Smooth muscle cell (in vitro differentiated cells): ENCODE results near the gene PPP2R3B. TPM values are rescaled to one million over a fixed set of nuclear protein-coding genes. Genes with fewer than 3 reads are reported as not detected.

Experiments used
- DNase-seq: peaks from one replicate; lab custom pipeline; 2025; ENCODE audit not compliant: unreplicated experiment; lab: John Stamatoyannopoulos, UW
- H2AFZ ChIP-seq: fragments of 200-600 bp; sonication (generic); 2 replicates; pipeline ENCODE4 v1.6.0; 2016; ENCODE audit warnings: antibody characterized with exemption, low read depth, mild to moderate bottlenecking
- H3F3A ChIP-seq: fragments of 200-600 bp; sonication (generic); 2 replicates; pipeline ENCODE4 v1.6.0; 2017; ENCODE audit warnings: antibody characterized with exemption, low read depth
- H3K27ac ChIP-seq: fragments of 200-600 bp; sonication (generic); 2 replicates; pipeline ENCODE4 v1.5.1; 2016; ENCODE audit warnings: low read depth, mild to moderate bottlenecking
- H3K27me3 ChIP-seq: fragments of 200-600 bp; sonication (generic); 2 replicates; pipeline ENCODE4 v1.6.1; 2016; ENCODE audit warnings: low read depth, mild to moderate bottlenecking
- H3K36me3 ChIP-seq: fragments of 200-600 bp; sonication (generic); 2 replicates; pipeline ENCODE4 v1.5.1; 2016; ENCODE audit warnings: low read depth
- H3K4me1 ChIP-seq: fragments of 200-600 bp; sonication (generic); 2 replicates; pipeline ENCODE4 v1.5.1; 2016; ENCODE audit warnings: low read depth
- H3K4me2 ChIP-seq: fragments of 200-600 bp; sonication (generic); 2 replicates; pipeline ENCODE4 v1.6.0; 2016; ENCODE audit warnings: mild to moderate bottlenecking
- H3K4me3 ChIP-seq: fragments of 200-600 bp; sonication (generic); 2 replicates; pipeline ENCODE4 v1.5.1; 2016; ENCODE audit warnings: mild to moderate bottlenecking
- H3K79me2 ChIP-seq: fragments of 200-600 bp; sonication (generic); 2 replicates; pipeline ENCODE4 v1.6.0; 2016; ENCODE audit warnings: low read depth, mild to moderate bottlenecking
- H3K9ac ChIP-seq: fragments of 200-600 bp; sonication (generic); 2 replicates; pipeline ENCODE4 v1.6.0; 2016; ENCODE audit warnings: low read depth
- H3K9me3 ChIP-seq: fragments of 200-600 bp; sonication (generic); replicated peaks from 2 replicates; pipeline ENCODE4 v1.5.1; 2016; ENCODE audit warnings: low read depth
- H4K20me1 ChIP-seq: fragments of 200-600 bp; sonication (generic); 2 replicates; pipeline ENCODE4 v1.6.0; 2016; ENCODE audit warnings: low read depth
- CTCF ChIP-seq: fragments of 200-600 bp; sonication (generic); IDR thresholded peaks from 2 replicates; pipeline ENCODE4 v1.5.1; 2017; ENCODE audit warnings: borderline replicate concordance, mild to moderate bottlenecking, antibody characterized with exemption; ENCODE audit not compliant: insufficient read depth, poor library complexity, severe bottlenecking
- WGBS: methylation state at CpG from one replicate; pipeline ENCODE4 v1.1.7; 2016; ENCODE audit warnings: low lambda C conversion rate; 5-methylcytosine and 5-hydroxymethylcytosine counted together
- polyA plus RNA-seq: library from polyadenylated mRNA; unstranded; fragments of >200 nt; fragmentation: Nextera tagmentation; extraction: Ambion mirVana; gene quantifications from 2 replicates; pipeline ENCODE4 v1.2.1, GENCODE V29; 2016
- total RNA-seq: library from RNA; depleted of rRNA; stranded (reverse); fragments of >200 nt; gene quantifications from 2 replicates; pipeline ENCODE4 v1.2.3, GENCODE V29; 2014

Gene PPP2R3B
- total and polyA plus RNA-seq, 2 experiments from 2014 or later: 15.2 to 25.1 TPM

GRCh38 chrX:347351-348117, 39.2 kb downstream of the PPP2R3B start:
- no peak for TF ChIP-seq CTCF
- WGBS: 84% methylated on average over 32 of the region's 59 CpGs
- Histone ChIP-seq H3K9ac (no peak overlapping the region), H2AFZ (no peak overlapping the region), H3K4me3 (no peak overlapping the region), H3K27ac (no peak overlapping the region), H3F3A (no peaks in the 10 kb centered on the region), H3K4me2 (no peak overlapping the region), H3K27me3 (no peaks in the 10 kb centered on the region), H3K4me1 (no peaks in the 10 kb centered on the region), H3K9me3 (no peaks in the 10 kb centered on the region), H3K79me2 (no peaks in the 10 kb centered on the region), H4K20me1 (no peaks in the 10 kb centered on the region), H3K36me3 (no peaks in the 10 kb centered on the region)
- no peak for DNase-seq

GRCh38 chrX:346034-346813, 40.5 kb downstream of the PPP2R3B start:
- Histone ChIP-seq H3F3A (no peaks in the 10 kb centered on the region), H4K20me1 (no peaks in the 10 kb centered on the region), H3K79me2 (no peaks in the 10 kb centered on the region), H3K9ac (no peak overlapping the region), H3K27me3 (no peaks in the 10 kb centered on the region), H3K4me1 (no peaks in the 10 kb centered on the region), H3K4me2 (no peak overlapping the region), H2AFZ (no peak overlapping the region), H3K4me3 (no peak overlapping the region), H3K27ac (no peak overlapping the region), H3K36me3 (no peaks in the 10 kb centered on the region), H3K9me3 (no peaks in the 10 kb centered on the region)
- 97% methylated on average over 45 of the region's 75 CpGs for WGBS
- TF ChIP-seq CTCF: no peak
- DNase-seq: no peak

GRCh38 chrX:345020-345925, 41.4 kb downstream of the PPP2R3B start:
- WGBS: 94% methylated on average over 46 of the region's 63 CpGs
- no peaks in the 10 kb centered on the region for H3K9me3 ChIP-seq
- no peak for TF ChIP-seq CTCF

More at GRCh38 chrX:345020-345925, 41.4 kb downstream of the PPP2R3B start:
- no peaks in the 10 kb centered on the region for H3F3A ChIP-seq
- no peaks in the 10 kb centered on the region for H4K20me1 ChIP-seq
- no peak overlapping the region for H2AFZ ChIP-seq
- H3K36me3 ChIP-seq: no peaks in the 10 kb centered on the region
- no peak overlapping the region for H3K27ac ChIP-seq
- H3K79me2 ChIP-seq: no peaks in the 10 kb centered on the region
- H3K27me3 ChIP-seq: no peaks in the 10 kb centered on the region
- no peak overlapping the region for H3K4me2 ChIP-seq
- no peak overlapping the region for H3K9ac ChIP-seq
- DNase-seq: no peak
- no peaks in the 10 kb centered on the region for H3K4me1 ChIP-seq
- H3K4me3 ChIP-seq: no peak overlapping the region
